Measurements from ENCODE around the gene KLK14. TPM values are rescaled to one million over a fixed set of nuclear protein-coding genes. Genes with fewer than 3 reads are reported as not detected.

Gene KLK14
- total and polyA plus RNA-seq, 2 of the 8 experiments (the other 6 are each of a cell fraction or from before 2014, with no cell fraction given): 0.09 to 1.2 TPM

GRCh38 chr19:51091126-51091525, 8.4 kb upstream of the KLK14 start (continued):
- no peak for TF ChIP-seq CHD7 (IDR thresholded peaks at IDR 0.05; ENCODE audit: insufficient replicate concordance, low read length)
